Hypothalamus (tissue), 51 donors: ENCODE data around the gene KRT86.

Source experiments
- DNase-seq, 51 donors: peaks; one replicate each; lab custom pipeline; 2025; lab: John Stamatoyannopoulos, UW

Gene KRT86

GRCh38 chr12:52274521-52275120 is at the start of gene KRT86:
Gene KRT86, plus strand, starts transcription at chr12:52274645. Its CDS starts 27,272 bp downstream, at chr12:52301917.
- no peak for DNase-seq

- no peak for DNase-seq
These were observed 48.7 kb upstream of the KRT86 start for GRCh38 chr12:52225752-52226151.

- DNase-seq: no peak
These were observed 48.0 kb upstream of the KRT86 start for GRCh38 chr12:52226446-52226845.

- DNase-seq: no peak
These were observed 46.8 kb upstream of the KRT86 start for GRCh38 chr12:52227606-52228166.

GRCh38 chr12:52228366-52228765 is 46.1 kb upstream of the KRT86 start:
- DNase-seq: no peak

- DNase-seq: no peak
These were observed 45.5 kb upstream of the KRT86 start for GRCh38 chr12:52228931-52229330.

GRCh38 chr12:52229836-52230343 is 44.6 kb upstream of the KRT86 start:
- no peak for DNase-seq

- DNase-seq: no peak
These were observed 43.8 kb upstream of the KRT86 start for GRCh38 chr12:52230364-52231281.

GRCh38 chr12:52231305-52232202 is 42.9 kb upstream of the KRT86 start:
- DNase-seq: no peak

- no peak for DNase-seq
These were observed 42.2 kb upstream of the KRT86 start for GRCh38 chr12:52232203-52232673.

- DNase-seq: no peak
These were observed 41.6 kb upstream of the KRT86 start, which contains the start of gene KRT7 for GRCh38 chr12:52232674-52233461. Gene KRT7, plus strand, starts transcription at chr12:52233243. Its CDS starts 54 bp downstream, at chr12:52233297.

- no peak for DNase-seq
These were observed 40.8 kb upstream of the KRT86 start for GRCh38 chr12:52233462-52234207.

GRCh38 chr12:52234223-52234810 is 40.1 kb upstream of the KRT86 start:
- DNase-seq: no peak

GRCh38 chr12:52235001-52235764 is 39.3 kb upstream of the KRT86 start:
- no peak for DNase-seq

- DNase-seq: no peak
These were observed 38.6 kb upstream of the KRT86 start for GRCh38 chr12:52235822-52236361.

- no peak for DNase-seq
These were observed 37.9 kb upstream of the KRT86 start for GRCh38 chr12:52236386-52237050.
